ENCODE data around the gene SPSB1. TPM values are rescaled to one million over a fixed set of nuclear protein-coding genes. Genes with fewer than 3 reads are reported as not detected.

The SPSB1 gene
- total RNA-seq, result 10 to 100 TPM; 30.5 to 65.0 (median 36.2) TPM

GRCh38 chr1:9292361-9293240 lies at the start of gene SPSB1:
SPSB1 (plus strand) TSS chr1:9292894; CDS start chr1:9355892, 62,998 bp downstream.
- TF ChIP-seq CTCF (IDR thresholded peaks at IDR 0.05), result no peak
- TF ChIP-seq POLR2A (IDR thresholded peaks at IDR 0.05), result peak; percentile 78 to 93
- WGBS, 2 donors, result 0 to 2% methylated on average over 3 to 42 of the region's 119 CpGs

DNA sequence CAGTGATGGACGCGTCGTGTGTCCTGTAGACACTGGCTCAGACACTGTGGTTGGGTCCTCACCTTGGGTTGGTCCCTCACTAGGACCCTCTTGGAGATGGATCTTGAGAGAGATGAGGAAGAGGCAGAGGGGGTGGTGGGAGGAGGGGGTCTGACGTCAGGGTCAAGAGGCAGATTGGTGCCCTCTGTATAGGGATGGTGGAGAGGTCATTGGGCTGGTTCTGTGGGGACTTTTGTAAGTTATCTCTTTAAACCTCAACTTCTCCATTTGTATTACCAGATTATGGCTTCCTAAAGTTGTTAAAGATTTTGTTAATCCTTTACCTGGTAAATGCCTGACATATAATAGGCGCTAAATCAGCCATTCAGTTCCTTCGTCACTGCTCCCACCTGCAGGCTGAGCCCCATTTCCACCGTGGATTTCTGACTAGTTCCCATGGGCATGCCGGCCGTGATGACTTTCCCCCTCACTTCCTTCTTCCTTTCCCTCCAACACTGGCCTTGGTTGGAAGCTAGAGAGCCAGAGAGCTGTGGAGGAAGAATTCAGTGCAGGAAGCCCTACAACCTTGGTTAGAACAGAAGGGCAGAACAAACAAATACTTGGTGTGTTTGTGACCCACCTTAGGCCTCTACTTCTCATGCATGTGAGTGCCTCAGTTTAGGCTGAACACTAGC lies 49.5 kb upstream of the SPSB1 start:
- 82 to 85% methylated on average over 9 of the region's 9 CpGs for WGBS, 2 donors
- peaks cover 26 to 56% of the 10 kb centered on the region in 2 donors for H3K4me1 ChIP-seq

More at GRCh38 chr1:9292361-9293240, at the start of gene SPSB1:
- peak within 1 kb of the TSS; percentile 94 to 97 (median 95) for H3K27ac ChIP-seq
- no peaks in the 10 kb centered on the region for H3K9me3 ChIP-seq
- H3K4me3 ChIP-seq (replicated peaks in 1 of 3), result peak within 1 kb of the TSS; percentile 71 to 86 (median 73)
- H3K36me3 ChIP-seq, result no peaks in the 10 kb centered on the region
- intact Hi-C loops (cut with DNase I), result no loop called here
- H3K27me3 ChIP-seq, result no peaks in the 10 kb centered on the region
- DNase-seq, result peak; percentile 80 to 82
- peaks cover 37 to 51% of the 10 kb centered on the region in 2 donors for H3K4me1 ChIP-seq

DNA sequence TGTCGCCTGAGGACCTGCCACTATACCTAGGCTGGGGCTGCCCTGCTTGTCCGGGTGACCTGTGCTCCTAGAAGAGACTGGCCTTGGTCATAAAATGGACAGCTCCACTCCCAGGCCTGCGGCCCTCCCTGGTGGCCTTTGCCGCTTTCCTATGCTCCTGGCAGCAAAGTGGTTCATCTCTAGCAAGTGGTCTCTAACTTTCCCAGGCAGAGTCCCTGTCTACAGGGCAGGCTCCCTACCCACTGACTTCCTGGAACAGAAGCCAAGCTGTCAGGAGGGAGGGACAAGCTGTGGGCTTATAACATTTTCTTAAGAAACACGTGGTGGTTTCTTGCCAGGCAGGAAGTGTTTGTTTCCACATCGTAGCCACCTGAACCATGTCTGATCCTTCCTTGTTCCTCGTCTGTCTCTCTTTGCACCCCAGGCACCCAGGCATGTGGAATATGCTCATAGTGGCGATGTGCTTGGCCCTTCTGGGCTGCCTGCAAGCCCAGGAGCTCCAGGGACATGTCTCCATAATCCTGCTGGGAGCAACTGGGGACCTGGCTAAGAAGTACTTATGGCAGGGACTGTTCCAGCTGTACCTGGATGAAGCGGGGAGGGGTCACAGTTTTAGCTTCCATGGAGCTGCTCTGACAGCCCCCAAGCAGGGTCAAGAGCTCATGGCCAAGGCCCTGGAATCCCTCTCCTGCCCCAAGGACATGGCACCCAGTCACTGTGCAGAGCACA lies 48.0 kb upstream of the SPSB1 start:
- H3K27ac ChIP-seq, result peak overlapping the region in 2 of 3 donors; percentile 31 to 57
- DNase-seq, result peak; percentile 57 to 65
- peaks cover 2 to 10% of the 10 kb centered on the region in 2 donors for H3K36me3 ChIP-seq
- intact Hi-C loops (cut with DNase I), result no loop called here
- 67 to 68% methylated on average over 6 to 8 of the region's 9 CpGs for WGBS, 2 donors
- no peak for TF ChIP-seq CTCF (IDR thresholded peaks at IDR 0.05)
- no peak for TF ChIP-seq POLR2A (IDR thresholded peaks at IDR 0.05)
- no peaks in the 10 kb centered on the region for H3K9me3 ChIP-seq
- no peaks in the 10 kb centered on the region for H3K27me3 ChIP-seq
- peaks cover 21 to 52% of the 10 kb centered on the region in 2 donors for H3K4me1 ChIP-seq
- no peak overlapping the region for H3K4me3 ChIP-seq (replicated peaks in 1 of 3)

More for the DNA sequence above, 49.5 kb upstream of the SPSB1 start:
- TF ChIP-seq CTCF (IDR thresholded peaks at IDR 0.05) (no peak), POLR2A (IDR thresholded peaks at IDR 0.05) (no peak)
- intact Hi-C loops (cut with DNase I), result no loop called here
- Histone ChIP-seq H3K27me3 (no peaks in the 10 kb centered on the region), H3K4me3 (replicated peaks in 1 of 3) (no peak overlapping the region), H3K27ac (peak overlapping the region in 1 of 3 donors; percentile 38), H3K9me3 (no peaks in the 10 kb centered on the region), H3K36me3 (peaks cover 2 to 10% of the 10 kb centered on the region in 2 donors)
- DNase-seq, result no peak

GRCh38 chr1:9245230-9245619 lies 47.5 kb upstream of the SPSB1 start:
- Histone ChIP-seq H3K36me3 (peaks cover 2 to 10% of the 10 kb centered on the region in 2 donors), H3K4me3 (replicated peaks in 1 of 3) (no peak overlapping the region), H3K27me3 (no peaks in the 10 kb centered on the region), H3K9me3 (no peaks in the 10 kb centered on the region), H3K27ac (peak overlapping the region in 2 of 3 donors; percentile 31 to 57), H3K4me1 (peaks cover 26 to 52% of the 10 kb centered on the region in 2 donors)
- no peak for TF ChIP-seq CTCF (IDR thresholded peaks at IDR 0.05)
- TF ChIP-seq POLR2A (IDR thresholded peaks at IDR 0.05), result no peak
- 61 to 82% methylated on average over 13 to 15 of the region's 15 CpGs for WGBS, 2 donors
- intact Hi-C loops (cut with DNase I), result no loop called here
- peak; percentile 50 to 59 for DNase-seq

Measured in thyroid gland (tissue), 4 donors.